SKM-1 treated with dmso at 0.1 percent for 144 hours (cell line): ENCODE measurements around the gene ITPK1.

Experiments used
- DNase-seq: peaks from one replicate; lab custom pipeline; 2025; ENCODE audit not compliant: unreplicated experiment; lab: John Stamatoyannopoulos, UW

The ITPK1 gene

GRCh38 chr14:92942136-92942535 is 173.6 kb downstream of the ITPK1 start:
- no peak for DNase-seq

- DNase-seq = no peak
Measured at GRCh38 chr14:92941531-92941930, 174.2 kb downstream of the ITPK1 start.

GRCh38 chr14:92940543-92940942 is 175.2 kb downstream of the ITPK1 start:
- DNase-seq = no peak

GRCh38 chr14:92939699-92940098 is 176.0 kb downstream of the ITPK1 start:
- no peak for DNase-seq

GRCh38 chr14:92938890-92939671 is 176.6 kb downstream of the ITPK1 start:
- no peak for DNase-seq

- DNase-seq = no peak
Measured at GRCh38 chr14:92938235-92938875, 177.4 kb downstream of the ITPK1 start.

GRCh38 chr14:92937051-92937937 is 178.4 kb downstream of the ITPK1 start:
- DNase-seq = no peak

- no peak for DNase-seq
Measured at GRCh38 chr14:92936085-92936484, 179.6 kb downstream of the ITPK1 start.

- DNase-seq = no peak
Measured at GRCh38 chr14:92935446-92935845, 180.3 kb downstream of the ITPK1 start.

- DNase-seq = no peak
Measured at GRCh38 chr14:92934196-92935085, 181.3 kb downstream of the ITPK1 start.

- no peak for DNase-seq
Measured at GRCh38 chr14:92933481-92933880, 182.2 kb downstream of the ITPK1 start.

- no peak for DNase-seq
Measured at GRCh38 chr14:92932448-92933395, 183.0 kb downstream of the ITPK1 start.

- DNase-seq = no peak
Measured at GRCh38 chr14:92931681-92932447, 183.9 kb downstream of the ITPK1 start.

- DNase-seq = no peak
Measured at GRCh38 chr14:92930737-92931602, 184.8 kb downstream of the ITPK1 start.

GRCh38 chr14:92929689-92930608 is 185.8 kb downstream of the ITPK1 start:
- no peak for DNase-seq

- no peak for DNase-seq
Measured at GRCh38 chr14:92928961-92929688, 186.6 kb downstream of the ITPK1 start.
